Panc1 (cell line): ENCODE data around the gene PIAS1.

Experiments used
- CTCF ChIP-seq: fragments of 450-650 bp; IDR thresholded peaks from 2 replicates; pipeline ENCODE4 v1.5.1; 2017; ENCODE audit warnings: mild to moderate bottlenecking
- TCF7L2 ChIP-seq: IDR thresholded peaks from 2 replicates; pipeline ENCODE4 v1.6.1; 2011; ENCODE audit warnings: mild to moderate bottlenecking, low read depth, low read length, inconsistent platforms

GRCh38 chr15:68214838-68215254 lies 160.7 kb downstream of the PIAS1 start:
- no peak for TF ChIP-seq CTCF
- TF ChIP-seq TCF7L2, result no peak
